Measurements from ENCODE around the gene PPP1R12A.

DNA sequence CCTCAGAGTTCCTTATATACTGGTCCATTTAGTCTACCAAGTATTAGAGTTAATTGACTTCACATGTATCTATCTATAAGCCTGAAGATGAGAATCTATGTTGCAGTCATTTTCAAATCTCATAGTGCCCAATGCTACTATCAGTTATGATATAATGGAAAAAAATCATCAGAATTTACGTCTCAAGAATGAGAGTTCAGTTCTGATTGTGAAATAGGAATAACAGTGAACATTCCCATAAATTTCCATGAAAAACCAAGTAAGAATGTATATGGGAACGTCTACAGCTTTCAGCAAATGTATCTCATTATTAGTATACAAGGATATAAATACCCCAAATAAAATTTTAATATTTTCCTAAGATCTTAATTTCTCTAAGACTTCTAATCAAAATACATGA, 77.2 kb downstream of the PPP1R12A start:
- TF ChIP-seq, protein P1, sequence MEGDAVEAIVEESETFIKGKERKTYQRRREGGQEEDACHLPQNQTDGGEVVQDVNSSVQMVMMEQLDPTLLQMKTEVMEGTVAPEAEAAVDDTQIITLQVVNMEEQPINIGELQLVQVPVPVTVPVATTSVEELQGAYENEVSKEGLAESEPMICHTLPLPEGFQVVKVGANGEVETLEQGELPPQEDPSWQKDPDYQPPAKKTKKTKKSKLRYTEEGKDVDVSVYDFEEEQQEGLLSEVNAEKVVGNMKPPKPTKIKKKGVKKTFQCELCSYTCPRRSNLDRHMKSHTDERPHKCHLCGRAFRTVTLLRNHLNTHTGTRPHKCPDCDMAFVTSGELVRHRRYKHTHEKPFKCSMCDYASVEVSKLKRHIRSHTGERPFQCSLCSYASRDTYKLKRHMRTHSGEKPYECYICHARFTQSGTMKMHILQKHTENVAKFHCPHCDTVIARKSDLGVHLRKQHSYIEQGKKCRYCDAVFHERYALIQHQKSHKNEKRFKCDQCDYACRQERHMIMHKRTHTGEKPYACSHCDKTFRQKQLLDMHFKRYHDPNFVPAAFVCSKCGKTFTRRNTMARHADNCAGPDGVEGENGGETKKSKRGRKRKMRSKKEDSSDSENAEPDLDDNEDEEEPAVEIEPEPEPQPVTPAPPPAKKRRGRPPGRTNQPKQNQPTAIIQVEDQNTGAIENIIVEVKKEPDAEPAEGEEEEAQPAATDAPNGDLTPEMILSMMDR (IDR thresholded peaks at IDR 0.05), result no peak
- TF ChIP-seq EP300 (IDR thresholded peaks at IDR 0.05), result no peak
